H1 (cell line): ENCODE measurements around the gene DCAF17.

Experiments used
- CTCF ChIP-seq, 3 experiments: IDR thresholded peaks; 1 replicate in 2 of 3; 2 replicates in 1 of 3; pipeline versions ENCODE4 v1.5.1 to v1.6.1; 2011; ENCODE audit warnings: low read length in 3 of 3, mild to moderate bottlenecking in 3 of 3, inconsistent platforms in 2 of 3, low read depth in 1 of 3, moderate library complexity in 1 of 3; ENCODE audit not compliant: insufficient read depth in 1 of 3; ENCODE audit errors: control extremely low read depth in 1 of 3
- EP300 ChIP-seq, 2 experiments: IDR thresholded peaks; 1 replicate in 1 of 2; 2 replicates in 1 of 2; pipeline ENCODE4 v1.6.1; 2011 to 2012; ENCODE audit warnings: low read depth in 2 of 2, low read length in 2 of 2, mild to moderate bottlenecking in 2 of 2, borderline replicate concordance in 1 of 2, inconsistent platforms in 1 of 2, moderate library complexity in 1 of 2
- GABPA ChIP-seq: IDR thresholded peaks from 2 replicates; pipeline ENCODE4 v1.6.1; 2011; ENCODE audit warnings: mild to moderate bottlenecking, low read length, moderate library complexity, borderline replicate concordance; ENCODE audit not compliant: insufficient read depth
- GTF2F1 ChIP-seq: IDR thresholded peaks from 2 replicates; pipeline ENCODE4 v1.6.1; 2012; ENCODE audit warnings: low read depth, low read length, improper control_type of control experiment, borderline replicate concordance
- HDAC6 ChIP-seq: IDR thresholded peaks from one replicate; pipeline ENCODE4 v1.7.1; 2012; ENCODE audit warnings: low read depth, mild to moderate bottlenecking, inconsistent platforms, low read length, moderate library complexity
- MAX ChIP-seq: IDR thresholded peaks from 2 replicates; pipeline ENCODE4 v1.6.1; 2012; ENCODE audit warnings: inconsistent platforms
- PHF8 ChIP-seq: fragments of 200-600 bp; sonication (generic); conservative IDR thresholded peaks from 2 replicates; pipeline ENCODE4 v1.7.1; 2012; ENCODE audit warnings: low read depth, mild to moderate bottlenecking, inconsistent platforms, low read length, moderate library complexity
- RAD21 ChIP-seq, 2 experiments: IDR thresholded peaks in 1 of 2; conservative IDR thresholded peaks in 1 of 2; 2 replicates each; pipeline ENCODE4 v1.6.1; 2011; ENCODE audit warnings: low read depth in 2 of 2, low read length in 2 of 2, improper control_type of control experiment in 1 of 2, inconsistent platforms in 1 of 2, mild to moderate bottlenecking in 1 of 2, moderate library complexity in 1 of 2
- TAF1 ChIP-seq: IDR thresholded peaks from 2 replicates; pipeline ENCODE4 v1.6.1; 2011; ENCODE audit warnings: mild to moderate bottlenecking, low read depth, low read length

GRCh38 chr2:171482308-171482707, 48.3 kb downstream of the DCAF17 start:
- TF ChIP-seq CTCF (IDR thresholded peaks at IDR 0.05; ENCODE audit: control extremely low read depth in 1 of 3, insufficient read depth in 1 of 3, low read depth in 1 of 3, low read length in 3 of 3) (no peak), GABPA (no peak), RAD21 (IDR thresholded peaks at IDR 0.05 in 1 of 2, conservative IDR thresholded peaks at IDR 0.05 in 1 of 2; ENCODE audit: low read depth in 2 of 2, low read length in 2 of 2) (no peak), PHF8 (no peak), MAX (no peak), GTF2F1 (no peak), TAF1 (no peak), EP300 (IDR thresholded peaks at IDR 0.05; ENCODE audit: borderline replicate concordance in 1 of 2, low read depth in 2 of 2, low read length in 2 of 2) (no peak), HDAC6 (no peak)
